Adipocyte (in vitro differentiated cells): Measurements from ENCODE around the gene ZFHX3.

Source experiments
- DNase-seq: peaks from one replicate; pipeline ENCODE4 v3.0.0-alpha.2; 2015; ENCODE audit warnings: low read depth
- H3K27me3 ChIP-seq: replicated peaks from 2 replicates; pipeline ENCODE4 v1.7.0; 2013; ENCODE audit warnings: mild to moderate bottlenecking, low read length, moderate library complexity; ENCODE audit not compliant: control insufficient read depth, insufficient read depth
- H3K36me3 ChIP-seq: 2 replicates; pipeline ENCODE4 v1.7.0; 2013; ENCODE audit warnings: low read length, mild to moderate bottlenecking, moderate library complexity; ENCODE audit not compliant: control insufficient read depth, insufficient read depth, severe bottlenecking
- H3K4me1 ChIP-seq: 2 replicates; pipeline ENCODE4 v1.7.0; 2013; ENCODE audit warnings: mild to moderate bottlenecking, low read length, moderate library complexity; ENCODE audit not compliant: control insufficient read depth, insufficient read depth
- H3K4me3 ChIP-seq: 2 replicates; pipeline ENCODE4 v1.7.0; 2013; ENCODE audit warnings: mild to moderate bottlenecking, low read length, moderate library complexity
- H3K9ac ChIP-seq: 2 replicates; pipeline ENCODE4 v1.7.0; 2013; ENCODE audit warnings: mild to moderate bottlenecking, low read length, moderate library complexity
- H3K9me3 ChIP-seq: 2 replicates; pipeline ENCODE4 v1.7.0; 2013; ENCODE audit warnings: mild to moderate bottlenecking, low read length, moderate library complexity; ENCODE audit not compliant: control insufficient read depth

Gene ZFHX3

DNA sequence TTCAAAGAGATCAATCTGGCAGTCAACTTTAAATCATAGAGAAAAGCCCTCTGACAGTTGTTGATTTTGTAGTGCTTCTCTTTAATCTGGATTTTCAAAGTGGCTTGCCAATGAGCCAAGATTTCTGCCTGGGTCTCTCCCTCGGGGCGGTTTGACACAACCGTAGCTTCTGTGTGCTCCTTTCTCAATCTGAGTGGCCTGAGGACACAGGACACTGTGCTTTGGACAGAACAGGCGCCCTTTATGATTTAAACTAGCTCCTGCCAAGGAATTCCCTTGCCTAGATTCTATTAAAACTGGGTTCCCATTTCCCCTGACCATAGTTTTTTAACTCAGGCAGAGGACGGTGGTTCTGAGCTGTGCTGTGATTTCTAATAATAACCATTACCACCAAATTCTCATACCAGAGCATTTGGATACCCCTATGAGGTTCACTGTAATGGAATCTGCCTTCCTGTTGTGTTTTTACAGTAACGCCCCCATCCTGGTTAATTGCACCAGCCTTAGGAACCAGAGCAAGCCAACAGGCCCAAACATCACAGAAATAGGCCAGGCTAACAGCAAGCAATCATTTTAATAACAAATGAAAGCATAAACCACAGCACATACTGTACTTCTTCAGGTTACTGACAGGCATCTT is 4.0 kb downstream of the ZFHX3 start:
- peak; percentile 53 for DNase-seq
- H3K36me3 ChIP-seq, result no peaks in the 10 kb centered on the region
- H3K9me3 ChIP-seq, result no peaks in the 10 kb centered on the region
- H3K4me3 ChIP-seq, result peak overlapping the region; percentile 37
- peaks cover 47% of the 10 kb centered on the region for H3K4me1 ChIP-seq
- peak overlapping the region; percentile 48 for H3K9ac ChIP-seq
- H3K27me3 ChIP-seq, result no peaks in the 10 kb centered on the region

- DNase-seq, result no peak
- H3K27me3 ChIP-seq, result no peaks in the 10 kb centered on the region
- peaks cover 42% of the 10 kb centered on the region for H3K4me1 ChIP-seq
- no peak overlapping the region for H3K9ac ChIP-seq
- no peaks in the 10 kb centered on the region for H3K9me3 ChIP-seq
- H3K4me3 ChIP-seq, result no peak overlapping the region
- no peaks in the 10 kb centered on the region for H3K36me3 ChIP-seq
These were observed 5.1 kb downstream of the ZFHX3 start for GRCh38 chr16:73042807-73043206.

- DNase-seq, result no peak
- peaks cover 36% of the 10 kb centered on the region for H3K4me1 ChIP-seq
- no peaks in the 10 kb centered on the region for H3K9me3 ChIP-seq
- no peaks in the 10 kb centered on the region for H3K27me3 ChIP-seq
- H3K4me3 ChIP-seq, result no peak overlapping the region
- H3K9ac ChIP-seq, result no peak overlapping the region
- H3K36me3 ChIP-seq, result no peaks in the 10 kb centered on the region
These were observed 6.3 kb downstream of the ZFHX3 start for GRCh38 chr16:73041676-73042075.

DNA sequence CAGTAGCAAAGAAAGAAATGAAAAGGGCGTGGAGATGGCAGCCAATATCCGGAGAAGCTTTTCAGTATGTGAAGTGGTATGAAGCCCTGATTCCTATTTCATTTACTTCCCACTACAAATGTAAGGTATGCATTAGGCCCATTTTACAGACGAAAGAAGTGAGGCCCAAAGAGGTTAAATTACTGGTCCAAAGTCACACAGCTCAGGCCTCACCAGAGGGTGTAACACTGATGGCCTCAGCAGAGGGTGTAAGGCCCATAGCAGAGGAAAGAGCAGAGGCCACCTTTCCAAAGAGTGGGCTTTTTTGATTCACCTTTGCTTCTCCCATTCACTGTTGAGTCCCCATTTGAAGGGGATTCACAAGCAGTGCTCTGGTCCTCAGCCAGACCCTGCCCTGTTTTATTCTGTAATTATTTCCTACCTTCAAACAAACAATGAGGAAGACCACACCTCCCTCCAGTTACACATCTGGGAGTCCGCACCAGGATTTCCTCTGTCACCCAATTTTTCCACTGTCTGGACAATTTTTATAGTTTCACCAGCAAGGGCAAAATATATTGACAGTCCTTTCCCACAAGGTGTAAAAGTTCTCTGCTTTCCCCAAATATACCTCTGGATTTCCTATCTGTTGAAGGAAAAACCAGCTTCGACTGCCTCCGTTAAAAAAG is 7.1 kb downstream of the ZFHX3 start:
- Histone ChIP-seq H3K9ac (no peak overlapping the region), H3K4me1 (peaks cover 28% of the 10 kb centered on the region), H3K9me3 (no peaks in the 10 kb centered on the region), H3K27me3 (no peaks in the 10 kb centered on the region), H3K36me3 (no peaks in the 10 kb centered on the region), H3K4me3 (no peak overlapping the region)
- no peak for DNase-seq

DNA sequence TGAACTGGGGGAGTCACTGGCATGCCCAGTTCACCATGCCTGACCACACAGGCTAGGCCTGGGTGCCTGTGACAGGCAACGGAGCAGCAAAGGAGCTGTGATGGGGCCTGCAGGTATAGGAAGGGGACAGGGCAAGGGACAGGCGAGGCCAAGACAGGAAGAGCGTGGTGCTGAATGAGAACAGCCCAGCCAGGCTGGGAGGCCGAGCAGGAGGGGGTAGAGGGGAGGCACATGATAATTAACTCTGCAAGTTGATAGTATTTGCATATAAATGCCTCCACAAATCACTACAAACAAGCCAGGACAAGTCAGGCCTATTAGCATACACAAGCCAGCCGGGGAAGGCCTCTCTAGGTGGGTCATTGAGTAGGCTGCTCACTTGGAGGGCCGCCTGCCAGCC is 7.8 kb downstream of the ZFHX3 start:
- no peak for DNase-seq
- Histone ChIP-seq H3K36me3 (no peaks in the 10 kb centered on the region), H3K9ac (no peak overlapping the region), H3K27me3 (no peaks in the 10 kb centered on the region), H3K4me3 (no peak overlapping the region), H3K4me1 (peaks cover 23% of the 10 kb centered on the region), H3K9me3 (no peaks in the 10 kb centered on the region)

DNA sequence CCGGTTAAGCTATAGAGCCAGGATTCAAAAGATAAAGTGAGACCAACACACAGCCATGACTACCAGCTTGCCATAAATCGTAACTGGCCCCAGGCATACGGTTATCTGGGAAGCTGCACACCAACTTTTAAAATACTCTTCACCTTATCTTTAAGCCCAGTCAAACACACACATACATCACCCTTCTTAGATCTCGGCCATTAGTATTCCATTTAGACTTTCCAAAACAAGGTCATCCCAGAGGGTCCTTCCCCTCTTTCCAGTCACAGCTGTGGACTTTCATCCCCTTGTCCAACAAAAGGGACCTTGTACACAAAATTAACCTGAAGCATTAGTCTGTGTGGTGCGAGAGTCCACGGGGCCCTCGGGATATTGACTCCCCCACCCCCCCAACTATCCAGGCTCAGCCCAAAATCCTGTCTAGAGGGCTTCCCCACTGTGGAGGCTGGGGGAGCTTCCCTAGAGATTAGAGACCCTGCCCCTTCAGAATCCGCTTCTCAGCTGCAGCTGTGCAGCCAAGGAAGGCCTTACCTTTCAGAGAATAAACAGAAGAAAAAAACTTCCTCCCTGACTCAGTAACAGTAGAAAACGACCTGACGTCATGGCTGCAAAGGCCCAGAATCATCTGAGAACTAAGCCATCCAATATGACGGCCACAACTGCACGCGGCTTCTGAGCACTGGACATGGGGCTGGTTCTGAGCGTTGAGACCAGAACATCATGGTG is 9.9 kb downstream of the ZFHX3 start:
- no peaks in the 10 kb centered on the region for H3K36me3 ChIP-seq
- no peak for DNase-seq
- H3K27me3 ChIP-seq, result no peaks in the 10 kb centered on the region
- no peak overlapping the region for H3K4me3 ChIP-seq
- H3K9ac ChIP-seq, result no peak overlapping the region
- H3K4me1 ChIP-seq, result peaks cover 2% of the 10 kb centered on the region
- no peaks in the 10 kb centered on the region for H3K9me3 ChIP-seq

GRCh38 chr16:73037331-73037745 is 10.6 kb downstream of the ZFHX3 start:
- Histone ChIP-seq H3K9ac (no peak overlapping the region), H3K4me3 (no peak overlapping the region), H3K27me3 (no peaks in the 10 kb centered on the region), H3K9me3 (no peaks in the 10 kb centered on the region), H3K4me1 (no peaks in the 10 kb centered on the region), H3K36me3 (no peaks in the 10 kb centered on the region)
- no peak for DNase-seq

DNA sequence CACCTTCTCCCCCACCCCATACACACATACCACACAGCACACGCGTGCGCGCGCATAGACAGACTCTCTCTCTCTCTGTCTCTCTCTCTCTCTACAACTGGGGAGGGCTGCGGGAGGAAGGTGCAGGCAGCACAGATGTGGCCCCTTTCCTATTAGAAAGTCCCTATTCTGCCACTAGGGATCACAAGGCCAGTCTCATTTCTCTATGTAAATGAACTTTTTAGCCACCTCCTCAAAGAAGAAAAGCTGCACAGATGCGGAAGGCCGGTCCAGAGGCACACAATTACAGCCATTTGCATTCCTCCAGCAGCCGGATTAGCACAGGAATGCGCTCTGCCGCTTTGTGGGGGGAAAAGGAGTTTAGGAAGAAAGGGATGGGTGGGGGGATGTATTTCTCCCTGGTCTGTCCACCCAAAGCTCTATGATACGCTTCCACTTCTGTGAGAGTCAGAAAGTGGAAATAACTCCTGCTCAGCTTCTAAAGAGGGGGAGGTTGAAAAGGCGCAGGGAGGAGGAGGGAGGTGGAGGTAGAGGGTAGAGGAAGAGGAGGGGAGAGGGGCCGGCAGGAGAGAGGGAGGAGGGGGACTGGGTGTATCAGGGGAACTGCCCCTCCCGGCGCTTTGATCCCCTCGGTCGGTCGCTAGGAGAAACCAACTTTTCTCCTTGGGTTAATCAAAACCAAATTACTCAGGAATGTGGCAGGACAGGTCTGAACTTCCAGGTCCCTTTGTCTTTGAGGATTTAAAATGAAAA is 11.7 kb downstream of the ZFHX3 start:
- Histone ChIP-seq H3K9me3 (no peaks in the 10 kb centered on the region), H3K4me3 (no peak overlapping the region), H3K36me3 (no peaks in the 10 kb centered on the region), H3K9ac (no peak overlapping the region), H3K27me3 (no peaks in the 10 kb centered on the region), H3K4me1 (no peaks in the 10 kb centered on the region)
- peak; percentile 51 for DNase-seq

DNA sequence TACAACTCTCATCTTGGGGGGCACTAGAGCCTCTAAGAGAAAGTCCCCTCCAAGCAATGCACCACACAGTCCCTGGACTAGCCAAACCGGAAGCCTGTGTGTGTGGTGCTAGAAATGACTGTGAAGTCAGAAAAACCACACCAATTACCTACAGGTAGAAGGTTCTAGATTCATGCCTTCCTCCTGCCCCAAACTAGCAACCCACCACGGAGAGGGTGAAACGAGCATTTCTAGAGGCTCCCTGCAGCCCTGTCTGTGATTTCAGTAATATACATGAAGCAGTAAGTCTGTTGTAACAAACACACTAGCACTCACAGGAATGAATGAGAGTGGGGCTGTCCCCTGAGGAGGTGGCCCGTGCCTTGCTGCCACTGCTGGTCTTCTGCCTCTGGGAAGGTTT is 13.6 kb downstream of the ZFHX3 start:
- Histone ChIP-seq H3K27me3 (no peaks in the 10 kb centered on the region), H3K36me3 (no peaks in the 10 kb centered on the region), H3K4me3 (no peak overlapping the region), H3K9ac (no peak overlapping the region), H3K9me3 (no peaks in the 10 kb centered on the region), H3K4me1 (no peaks in the 10 kb centered on the region)
- DNase-seq, result no peak

- Histone ChIP-seq H3K27me3 (no peaks in the 10 kb centered on the region), H3K4me3 (no peak overlapping the region), H3K36me3 (no peaks in the 10 kb centered on the region), H3K9me3 (no peaks in the 10 kb centered on the region), H3K4me1 (no peaks in the 10 kb centered on the region), H3K9ac (no peak overlapping the region)
- DNase-seq, result no peak
These were observed 14.5 kb downstream of the ZFHX3 start for GRCh38 chr16:73033271-73033998.
